SW 1271 (cell line): ENCODE measurements around the gene CDKL1.
"Not testable (repeated sequence)": the region's sequence is repeated elsewhere in the genome, so short reads cannot be mapped to it uniquely, and the experiment has no call there.

Source experiments
- DNase-seq, 2 experiments: peaks; one replicate each; lab custom pipeline; 2025; lab: John Stamatoyannopoulos, UW

Gene CDKL1

GRCh38 chr14:50333014-50333509 lies 63.6 kb downstream of the CDKL1 start:
- no peak for DNase-seq

GRCh38 chr14:50331596-50331995 lies 65.1 kb downstream of the CDKL1 start:
- DNase-seq: no peak

GRCh38 chr14:50321009-50321660 lies 75.5 kb downstream of the CDKL1 start:
- peak; percentile 74 to 94 for DNase-seq

GRCh38 chr14:50320283-50320682 lies 76.4 kb downstream of the CDKL1 start:
- DNase-seq: no peak

GRCh38 chr14:50319721-50320120 lies 77.0 kb downstream of the CDKL1 start:
- DNase-seq: no peak

- no peak for DNase-seq
These were observed 77.4 kb downstream of the CDKL1 start for GRCh38 chr14:50319293-50319692.

GRCh38 chr14:50318031-50318626 lies 78.6 kb downstream of the CDKL1 start:
- peak in 1 of 2 experiments; percentile 60 for DNase-seq

GRCh38 chr14:50314098-50314497 lies 82.6 kb downstream of the CDKL1 start:
- DNase-seq: not testable (repeated sequence)

GRCh38 chr14:50312734-50313054 lies 84.0 kb downstream of the CDKL1 start:
- DNase-seq: peak in 1 of 2 experiments; percentile 82

- DNase-seq: peak; percentile 83 to 92
These were observed 84.5 kb downstream of the CDKL1 start, which contains the start of the genes DMAC2L and L2HGDH for GRCh38 chr14:50311972-50312733. Gene DMAC2L (plus strand): TSS chr14:50312324. CDS start chr14:50321488, 9,164 bp downstream. Gene L2HGDH (minus strand): TSS chr14:50312229. CDS start chr14:50312150, 79 bp downstream.

GRCh38 chr14:50311337-50311971 lies 85.2 kb downstream of the CDKL1 start:
- DNase-seq: no peak

- no peak for DNase-seq
These were observed 86.2 kb downstream of the CDKL1 start for GRCh38 chr14:50310445-50310844.

GRCh38 chr14:50308363-50308915 lies 88.2 kb downstream of the CDKL1 start:
- no peak for DNase-seq

GRCh38 chr14:50303744-50304471 lies 92.8 kb downstream of the CDKL1 start:
- no peak for DNase-seq

GRCh38 chr14:50301914-50302313 lies 94.8 kb downstream of the CDKL1 start:
- DNase-seq: no peak

- no peak for DNase-seq
These were observed 97.1 kb downstream of the CDKL1 start for GRCh38 chr14:50299585-50299984.

- no peak for DNase-seq
These were observed 106.4 kb downstream of the CDKL1 start for GRCh38 chr14:50290306-50290705.

- DNase-seq: no peak
These were observed 108.5 kb downstream of the CDKL1 start for GRCh38 chr14:50288146-50288545.

GRCh38 chr14:50285861-50286260 lies 110.8 kb downstream of the CDKL1 start:
- no peak for DNase-seq
